Neural progenitor cell (in vitro differentiated cells): Measurements from ENCODE around the gene TMPRSS9. TPM values are rescaled to one million over a fixed set of nuclear protein-coding genes. Genes with fewer than 3 reads are reported as not detected.

ENCODE experiments used
- DNase-seq: peaks from one replicate; pipeline ENCODE4 v3.0.0-alpha.2; 2016; ENCODE audit warnings: low spot score
- H2AFZ ChIP-seq: fragments of 200-600 bp; sonication (generic); replicated peaks from 2 replicates; pipeline ENCODE4 v1.6.1; 2016; ENCODE audit warnings: antibody characterized with exemption
- H3F3A ChIP-seq: fragments of 200-600 bp; sonication (generic); 2 replicates; pipeline ENCODE4 v1.6.1; 2016; ENCODE audit warnings: antibody characterized with exemption, low read depth
- H3K27ac ChIP-seq: fragments of 200-600 bp; sonication (generic); 2 replicates; pipeline ENCODE4 v1.5.1; 2016; ENCODE audit warnings: mild to moderate bottlenecking
- H3K27me3 ChIP-seq: fragments of 200-600 bp; sonication (generic); 2 replicates; pipeline ENCODE4 v1.6.1; 2016; ENCODE audit warnings: mild to moderate bottlenecking, moderate library complexity
- H3K36me3 ChIP-seq: fragments of 200-600 bp; sonication (generic); 2 replicates; pipeline ENCODE4 v1.5.1; 2016
- H3K4me1 ChIP-seq: fragments of 200-600 bp; sonication (generic); 2 replicates; pipeline ENCODE4 v1.6.1; 2016; ENCODE audit warnings: mixed run types
- H3K4me2 ChIP-seq: fragments of 200-600 bp; sonication (generic); 2 replicates; pipeline ENCODE4 v1.6.1; 2016
- H3K4me3 ChIP-seq: fragments of 200-600 bp; sonication (generic); 2 replicates; pipeline ENCODE4 v1.5.1; 2016
- H3K79me2 ChIP-seq: fragments of 200-600 bp; sonication (generic); 2 replicates; pipeline ENCODE4 v1.6.1; 2016; ENCODE audit warnings: low read depth
- H3K9ac ChIP-seq: fragments of 200-600 bp; sonication (generic); 2 replicates; pipeline ENCODE4 v1.6.1; 2016
- H3K9me3 ChIP-seq: fragments of 200-600 bp; sonication (generic); 2 replicates; pipeline ENCODE4 v1.5.1; 2016; ENCODE audit warnings: low read depth
- H4K20me1 ChIP-seq: fragments of 200-600 bp; sonication (generic); 2 replicates; pipeline ENCODE4 v1.6.1; 2016; ENCODE audit warnings: low read depth
- H3K27ac Mint-ChIP-seq: 3 replicates; pipeline ENCODE4 v1.8.0; 2021; ENCODE audit warnings: mixed read lengths
- H3K27me3 Mint-ChIP-seq: 2 replicates; pipeline ENCODE4 v1.8.0; 2022; ENCODE audit warnings: low read depth, mild to moderate bottlenecking, inconsistent platforms, moderate library complexity, mixed read lengths; ENCODE audit not compliant: insufficient read depth
- H3K36me3 Mint-ChIP-seq: 3 replicates; pipeline ENCODE4 v1.8.0; 2021; ENCODE audit warnings: mixed read lengths
- H3K4me1 Mint-ChIP-seq: 3 replicates; pipeline ENCODE4 v1.8.0; 2021; ENCODE audit warnings: mixed read lengths
- H3K4me3 Mint-ChIP-seq: 3 replicates; pipeline ENCODE4 v1.8.0; 2021; ENCODE audit warnings: mild to moderate bottlenecking, moderate library complexity, mixed read lengths
- H3K9me3 Mint-ChIP-seq: 3 replicates; pipeline ENCODE4 v1.8.0; 2020; ENCODE audit warnings: mixed read lengths
- CTCF ChIP-seq: fragments of 200-600 bp; sonication (generic); IDR thresholded peaks from 2 replicates; pipeline ENCODE4 v1.5.1; 2017; ENCODE audit warnings: antibody characterized with exemption, mild to moderate bottlenecking
- EZH2 ChIP-seq: fragments of 200-600 bp; sonication (generic); IDR thresholded peaks from 2 replicates; pipeline ENCODE4 v1.6.1; 2017; ENCODE audit warnings: antibody characterized with exemption, mild to moderate bottlenecking, moderate library complexity
- EZH2phosphoT487 ChIP-seq: fragments of 200-600 bp; sonication (generic); IDR thresholded peaks from 2 replicates; pipeline ENCODE4 v1.6.1; 2017; ENCODE audit warnings: antibody characterized with exemption
- total RNA-seq: library from RNA; depleted of rRNA; stranded (reverse); fragments of >200 nt; gene quantifications from 2 replicates; pipeline ENCODE4 v1.2.3, GENCODE V29; 2015; ENCODE audit warnings: low replicate concordance

TMPRSS9 gene
- total RNA-seq, result 0.40 TPM in 1 of 2 replicates, not detected in the other

DNA sequence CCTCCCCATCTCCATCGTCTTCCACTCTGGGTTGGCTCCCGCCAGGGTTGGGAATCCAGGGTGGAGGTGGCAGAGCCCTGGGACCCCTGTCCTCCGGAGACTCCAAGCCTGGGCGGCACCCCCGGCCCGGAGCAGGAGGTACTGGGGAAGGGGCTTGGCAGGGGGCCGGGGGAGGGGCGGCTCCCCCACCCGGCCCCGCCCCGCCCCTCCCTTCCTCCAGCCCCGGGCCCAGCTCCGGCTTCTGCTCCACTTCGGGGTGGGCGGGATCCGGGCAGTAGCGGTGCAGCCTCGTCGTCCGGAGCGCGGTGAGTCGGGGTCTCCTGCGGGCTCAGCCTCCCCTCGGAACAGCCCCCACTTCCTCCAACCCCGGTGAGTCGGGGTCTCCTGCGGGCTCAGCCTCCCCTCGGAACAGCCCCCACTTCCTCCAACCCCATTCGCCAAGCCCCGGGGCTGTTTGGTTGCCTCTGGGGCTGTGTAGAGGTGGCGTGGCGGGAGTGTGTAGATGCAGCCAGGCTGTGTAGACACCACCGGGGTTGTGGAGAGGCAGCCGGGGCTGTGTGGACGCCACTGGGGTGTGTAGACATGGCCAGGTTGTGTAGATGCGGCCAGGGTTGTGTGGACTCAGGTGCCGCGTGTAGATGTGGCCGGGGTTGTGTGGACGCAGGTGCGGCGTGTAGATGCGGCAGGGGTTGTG is at the start of gene TMPRSS9:
TSS of gene TMPRSS9 (plus strand) at position 274 of the 694 bp plus-strand sequence. CDS start 29,521 bp downstream, outside the sequence.
- Histone ChIP-seq H2AFZ (peak within 1 kb of the TSS; percentile 54), H3K9me3 (no peaks in the 10 kb centered on the region), H3K79me2 (no peaks in the 10 kb centered on the region), H3K36me3 (no peaks in the 10 kb centered on the region), H3K4me3 (peak within 1 kb of the TSS; percentile 3), H3K27me3 (peaks cover 42% of the 10 kb centered on the region), H3K9ac (no peak within 1 kb of the TSS), H3K4me2 (peak within 1 kb of the TSS; percentile 63), H3K4me1 (peaks cover 4% of the 10 kb centered on the region), H4K20me1 (no peaks in the 10 kb centered on the region), H3F3A (peaks cover 17% of the 10 kb centered on the region), H3K27ac (no peak within 1 kb of the TSS)
- no peaks in the 10 kb centered on the region for H3K9me3 Mint-ChIP-seq
- H3K36me3 Mint-ChIP-seq, result no peaks in the 10 kb centered on the region
- DNase-seq, result peak; percentile 32
- TF ChIP-seq EZH2phosphoT487 (no peak), EZH2 (peak; percentile 22), CTCF (no peak)
- H3K27ac Mint-ChIP-seq, result peak within 1 kb of the TSS; percentile 55
- peaks cover 6% of the 10 kb centered on the region for H3K4me1 Mint-ChIP-seq
- peaks cover 16% of the 10 kb centered on the region for H3K27me3 Mint-ChIP-seq
- H3K4me3 Mint-ChIP-seq, result peak within 1 kb of the TSS; percentile 67

DNA sequence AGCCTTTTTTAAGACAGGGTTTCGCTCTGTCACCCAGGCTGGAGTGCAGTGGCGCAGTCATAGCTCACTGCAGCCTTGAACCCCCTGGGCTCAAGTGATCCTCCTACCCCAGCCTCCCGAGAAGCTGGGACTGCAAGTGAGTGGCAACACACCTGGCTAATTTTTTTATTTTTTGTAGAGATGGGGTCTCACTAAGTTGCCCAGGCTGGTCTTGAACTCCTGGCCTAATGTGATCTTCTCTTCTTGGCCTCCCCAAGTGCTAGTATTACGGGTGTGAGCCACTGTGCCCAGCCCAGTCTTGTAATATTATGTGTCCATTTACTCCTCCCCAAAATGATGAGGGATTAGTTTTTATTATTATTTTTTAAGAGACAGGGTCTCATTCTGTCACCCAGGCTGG is 49.0 kb upstream of the TMPRSS9 start:
- Mint-ChIP-seq H3K36me3 (no peaks in the 10 kb centered on the region), H3K27me3 (peaks cover 12% of the 10 kb centered on the region), H3K4me1 (peaks cover 18% of the 10 kb centered on the region), H3K27ac (no peak overlapping the region), H3K9me3 (peaks cover 20% of the 10 kb centered on the region), H3K4me3 (no peak overlapping the region)
- Histone ChIP-seq H3K9me3 (no peaks in the 10 kb centered on the region), H3K4me2 (no peak overlapping the region), H2AFZ (no peak overlapping the region), H3K4me3 (no peak overlapping the region), H3K4me1 (no peaks in the 10 kb centered on the region), H3K27ac (no peak overlapping the region), H3K9ac (no peak overlapping the region), H3F3A (peaks cover 4% of the 10 kb centered on the region), H3K27me3 (peaks cover 77% of the 10 kb centered on the region), H3K79me2 (no peaks in the 10 kb centered on the region), H3K36me3 (no peaks in the 10 kb centered on the region), H4K20me1 (no peaks in the 10 kb centered on the region)
- no peak for DNase-seq
- no peak for TF ChIP-seq CTCF

DNA sequence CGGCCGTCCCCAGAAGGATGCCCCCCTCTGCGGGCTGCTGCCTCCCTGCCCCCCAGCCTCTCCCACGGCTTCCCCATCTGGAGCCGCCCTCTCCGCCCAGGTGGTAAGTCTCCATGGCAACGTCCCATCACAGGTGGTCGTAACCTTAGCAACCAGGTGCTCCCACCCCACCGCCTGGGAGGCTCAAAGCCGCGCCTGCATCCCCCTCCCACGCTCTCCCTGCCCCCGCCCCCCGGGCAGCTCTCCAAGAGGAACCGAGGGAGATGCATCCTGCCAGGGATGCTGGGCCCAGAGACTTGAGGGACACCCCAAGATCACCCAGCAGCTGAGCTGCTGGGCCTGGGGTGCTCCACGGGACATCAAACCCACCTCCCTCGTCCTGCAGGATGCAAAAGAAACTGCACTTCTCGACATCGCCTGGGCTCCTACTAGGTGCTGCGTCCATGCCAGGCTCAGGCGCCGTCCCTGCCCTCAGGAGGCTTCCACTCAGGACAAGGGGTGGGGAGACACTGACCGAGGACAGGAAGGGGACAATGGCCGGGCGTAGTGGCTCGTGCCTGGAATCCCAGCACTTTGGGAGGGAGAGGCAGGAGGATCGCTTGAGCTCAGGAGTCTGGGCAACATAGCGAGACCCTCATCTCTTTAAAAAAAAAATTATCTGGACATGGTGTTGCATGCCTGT is 47.1 kb upstream of the TMPRSS9 start:
- Mint-ChIP-seq H3K27me3 (peaks cover 15% of the 10 kb centered on the region), H3K36me3 (no peaks in the 10 kb centered on the region), H3K4me1 (peaks cover 15% of the 10 kb centered on the region), H3K4me3 (no peak overlapping the region), H3K27ac (no peak overlapping the region), H3K9me3 (peaks cover 20% of the 10 kb centered on the region)
- TF ChIP-seq EZH2, result no peak
- H3K27me3 ChIP-seq, result peaks cover 58% of the 10 kb centered on the region
- no peak for DNase-seq
- H3K79me2 ChIP-seq, result no peaks in the 10 kb centered on the region
- no peaks in the 10 kb centered on the region for H3K9me3 ChIP-seq
- H4K20me1 ChIP-seq, result no peaks in the 10 kb centered on the region
- no peak overlapping the region for H3K9ac ChIP-seq
- H3K4me1 ChIP-seq, result peaks cover 4% of the 10 kb centered on the region
- H2AFZ ChIP-seq, result no peak overlapping the region
- H3K4me2 ChIP-seq, result no peak overlapping the region
- H3K27ac ChIP-seq, result no peak overlapping the region
- no peaks in the 10 kb centered on the region for H3K36me3 ChIP-seq
- no peak overlapping the region for H3K4me3 ChIP-seq
- H3F3A ChIP-seq, result peaks cover 4% of the 10 kb centered on the region
